GM12891 (cell line): ENCODE results near the gene CUL7.

Source experiments
- POLR2A ChIP-seq: IDR thresholded peaks from 2 replicates; pipeline ENCODE4 v1.6.1; 2011; ENCODE audit warnings: low read depth, low read length, control low read depth
- POLR2AphosphoS5 ChIP-seq: IDR thresholded peaks from 2 replicates; pipeline ENCODE4 v1.6.1; 2011; ENCODE audit warnings: low read depth, low read length, control low read depth
- SPI1 ChIP-seq: IDR thresholded peaks from 2 replicates; pipeline ENCODE4 v1.6.1; 2011; ENCODE audit warnings: low read depth, low read length, control low read depth
- TAF1 ChIP-seq: IDR thresholded peaks from 2 replicates; pipeline ENCODE4 v1.6.1; 2011; ENCODE audit warnings: low read depth, low read length, control low read depth

GRCh38 chr6:43016176-43016942 lies 37.3 kb downstream of the CUL7 start:
- TF ChIP-seq SPI1: no peak
- TF ChIP-seq TAF1: no peak
- no peak for TF ChIP-seq POLR2A
- TF ChIP-seq POLR2AphosphoS5: no peak
